Fibroblast of pulmonary artery (primary cell): Measurements from ENCODE around the gene HRH2.
"Not testable (repeated sequence)": the region's sequence is repeated elsewhere in the genome, so short reads cannot be mapped to it uniquely, and the experiment has no call there.

Experiments
- DNase-seq: peaks from one replicate; pipeline ENCODE4 v3.0.0-alpha.2; 2010; ENCODE audit warnings: low read depth
- H3K4me3 ChIP-seq: replicated peaks from 2 replicates; pipeline ENCODE4 v1.5.1; 2011; ENCODE audit warnings: low read depth, mild to moderate bottlenecking, control low read depth, low read length, moderate library complexity
- CTCF ChIP-seq: IDR thresholded peaks from 2 replicates; pipeline ENCODE4 v1.5.1; 2011; ENCODE audit warnings: mild to moderate bottlenecking, control low read depth, low read length, inconsistent platforms; ENCODE audit errors: missing control alignments

HRH2 gene

GRCh38 chr5:175753536-175754402, 95.9 kb downstream of the HRH2 start:
- DNase-seq: no peak
- no peak for TF ChIP-seq CTCF
- no peak overlapping the region for H3K4me3 ChIP-seq

- not testable (repeated sequence) for H3K4me3 ChIP-seq, DNase-seq
Measured at GRCh38 chr5:175759991-175760390, 102.1 kb downstream of the HRH2 start.
